Activated CD4-positive, alpha-beta memory T cell treated with anti-CD3 and anti-CD28 coated beads for 36 hours (primary cell): ENCODE results near the gene HOXC9. TPM values are rescaled to one million over a fixed set of nuclear protein-coding genes. Genes with fewer than 3 reads are reported as not detected.
A peak's percentile ranks its signal among the peaks of the same experiment; 100 is the strongest.

Experiments
- CTCF ChIA-PET: fragments of 350-600 bp; sonication (Branson Sonifier 250); formaldehyde crosslinking; loops from one replicate; lab custom pipeline; 2021; ENCODE audit warnings: antibody characterized with exemption, inconsistent platforms; lab: Charles Lee
- POLR2A ChIA-PET: fragments of 350-600 bp; sonication (Branson Sonifier 250); formaldehyde crosslinking; loops from one replicate; lab custom pipeline; 2021; ENCODE audit warnings: antibody characterized with exemption; lab: Charles Lee
- DNase-seq: peaks from one replicate; pipeline ENCODE4 v3.0.0-alpha.2; 2020
- H3K27ac Mint-ChIP-seq: one replicate; pipeline ENCODE4 v1.8.0; 2021; ENCODE audit warnings: mixed read lengths
- H3K27me3 Mint-ChIP-seq: one replicate; pipeline ENCODE4 v1.8.0; 2021; ENCODE audit warnings: mixed read lengths
- H3K36me3 Mint-ChIP-seq: one replicate; pipeline ENCODE4 v1.8.0; 2021; ENCODE audit warnings: mixed read lengths
- H3K4me1 Mint-ChIP-seq: one replicate; pipeline ENCODE4 v1.8.0; 2021; ENCODE audit warnings: low read depth, mixed read lengths
- H3K4me3 Mint-ChIP-seq: one replicate; pipeline ENCODE4 v1.8.0; 2021; ENCODE audit warnings: mild to moderate bottlenecking, mixed read lengths
- H3K9me3 Mint-ChIP-seq: one replicate; pipeline ENCODE4 v1.8.0; 2021; ENCODE audit warnings: mixed read lengths
- intact Hi-C: fragments of 100-400 bp; cut with micrococcal nuclease; formaldehyde crosslinking; loops from one replicate; pipeline ENCODE4 v1.15.1; 2023
- total RNA-seq, 2 experiments: library from RNA; stranded (reverse); gene quantifications; one replicate each; pipeline ENCODE4 v1.2.3, GENCODE V29; 2021

Gene HOXC9
- total RNA-seq, 2 experiments from 2014 or later: not detected

GRCh38 chr12:53985994-53986685 lies 13.8 kb upstream of the HOXC9 start:
- intact Hi-C loops: loop anchor here (1.0 to 5.0 kb wide), 2 partner anchors 9 to 34 kb away; partner anchors contain the start of gene HOXC12
- H3K4me3 Mint-ChIP-seq: no peak overlapping the region
- no peaks in the 10 kb centered on the region for H3K36me3 Mint-ChIP-seq
- DNase-seq: no peak
- ChIA-PET POLR2A (interaction anchor here (0.6 kb wide), 1 partner anchor 234 kb away, joined by 3 read pairs; no protein-coding TSS in a partner anchor), CTCF (interaction anchor here (0.8 to 5.8 kb wide), 16 partner anchors 10 to 413 kb away, joined by 3 to 46 read pairs (median 7); partner anchors contain the start of genes HOXC5 and SMUG1)
- H3K9me3 Mint-ChIP-seq: no peaks in the 10 kb centered on the region
- H3K27ac Mint-ChIP-seq: no peak overlapping the region
- H3K27me3 Mint-ChIP-seq: peaks cover 87% of the 10 kb centered on the region
- peaks cover 30% of the 10 kb centered on the region for H3K4me1 Mint-ChIP-seq

GRCh38 chr12:53986686-53987483 lies 13.1 kb upstream of the HOXC9 start:
- Mint-ChIP-seq H3K4me1 (peaks cover 30% of the 10 kb centered on the region), H3K9me3 (no peaks in the 10 kb centered on the region), H3K27ac (no peak overlapping the region), H3K4me3 (no peak overlapping the region), H3K27me3 (peaks cover 87% of the 10 kb centered on the region), H3K36me3 (no peaks in the 10 kb centered on the region)
- CTCF ChIA-PET: interaction anchor here (0.8 to 5.8 kb wide), 10 partner anchors 9 to 240 kb away, joined by 3 to 46 read pairs (median 14); partner anchors contain the start of gene SMUG1
- DNase-seq: no peak
- POLR2A ChIA-PET: no interaction called here
- intact Hi-C loops: loop anchor here (5.0 kb wide), 1 partner anchor 35 kb away; the partner anchor contains the start of gene HOXC12

DNA sequence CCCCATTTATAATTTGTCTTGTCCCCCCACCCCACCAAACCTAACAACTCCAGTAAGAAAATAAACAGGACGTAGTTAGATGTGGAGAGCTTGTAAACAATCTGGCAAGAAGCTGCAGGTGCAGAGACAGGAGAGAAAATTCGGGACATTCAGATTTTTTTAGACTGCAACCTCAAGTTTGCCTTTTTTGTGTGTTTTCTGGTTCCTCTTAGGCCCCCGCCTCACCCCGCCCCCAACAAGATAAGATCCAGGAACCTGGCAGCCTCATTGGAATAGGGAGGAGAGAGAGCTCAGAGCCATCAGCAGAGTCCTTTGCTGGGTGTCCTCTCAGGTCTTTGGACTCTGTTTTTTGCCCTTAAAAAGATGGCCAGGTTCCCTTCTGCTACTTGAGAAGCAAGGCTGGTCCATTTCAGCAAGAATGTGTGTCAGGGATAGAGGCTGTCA lies 12.2 kb upstream of the HOXC9 start:
- H3K27me3 Mint-ChIP-seq: peaks cover 88% of the 10 kb centered on the region
- no peak overlapping the region for H3K27ac Mint-ChIP-seq
- POLR2A ChIA-PET: no interaction called here
- CTCF ChIA-PET: interaction anchor here (0.6 to 5.8 kb wide), 15 partner anchors 11 to 241 kb away, joined by 3 to 46 read pairs (median 4); partner anchors contain the start of gene HOXC8
- H3K4me3 Mint-ChIP-seq: no peak overlapping the region
- intact Hi-C loops: loop anchor here (2.0 to 5.0 kb wide), 2 partner anchors 13 to 36 kb away; partner anchors contain the start of genes HOTAIR and HOXC12
- no peaks in the 10 kb centered on the region for H3K36me3 Mint-ChIP-seq
- H3K4me1 Mint-ChIP-seq: peaks cover 30% of the 10 kb centered on the region
- H3K9me3 Mint-ChIP-seq: no peaks in the 10 kb centered on the region
- no peak for DNase-seq

DNA sequence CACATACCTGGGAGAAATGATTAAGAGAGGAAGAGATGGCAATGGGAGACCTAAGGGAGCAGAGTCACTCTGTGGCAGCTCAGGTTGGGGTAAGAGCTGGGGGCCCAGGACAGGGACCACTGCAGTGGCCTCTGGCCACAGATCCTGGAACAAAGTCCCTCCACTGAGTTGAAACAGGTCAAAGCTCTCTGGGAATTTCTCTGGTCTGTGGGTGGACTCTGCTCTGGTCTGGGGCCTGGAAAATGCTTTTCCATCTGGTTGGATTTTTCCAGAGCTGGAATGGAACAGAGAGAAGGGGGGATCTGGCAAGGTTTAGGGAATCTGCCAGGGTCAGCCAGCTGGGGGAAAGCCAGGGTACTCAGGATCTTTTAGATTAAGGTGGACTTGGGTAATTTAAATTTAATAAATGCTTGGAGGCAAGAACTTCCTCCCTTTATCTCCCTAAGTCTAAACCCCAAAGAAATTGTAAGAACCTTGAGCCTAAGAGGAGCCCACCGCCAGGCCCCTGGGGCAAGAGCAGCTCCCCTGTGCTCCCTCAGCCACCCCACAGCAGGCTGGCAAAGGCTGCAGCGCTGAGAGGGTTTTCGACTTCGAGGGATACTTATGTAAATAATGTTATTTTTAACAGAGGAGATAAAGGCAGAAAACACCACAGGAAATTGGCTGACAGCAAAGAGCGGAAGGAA lies 11.3 kb upstream of the HOXC9 start:
- CTCF ChIA-PET: interaction anchor here (0.6 to 5.8 kb wide), 11 partner anchors 8 to 242 kb away, joined by 3 to 46 read pairs (median 4); partner anchors contain the start of gene HOXC8
- Mint-ChIP-seq H3K27ac (no peak overlapping the region), H3K27me3 (peaks cover 88% of the 10 kb centered on the region), H3K9me3 (no peaks in the 10 kb centered on the region), H3K4me3 (no peak overlapping the region), H3K36me3 (no peaks in the 10 kb centered on the region), H3K4me1 (peaks cover 33% of the 10 kb centered on the region)
- intact Hi-C loops: loop anchor here (2.0 to 5.0 kb wide), 2 partner anchors 14 to 36 kb away; partner anchors contain the start of genes HOTAIR and HOXC12
- POLR2A ChIA-PET: no interaction called here
- DNase-seq: no peak

DNA sequence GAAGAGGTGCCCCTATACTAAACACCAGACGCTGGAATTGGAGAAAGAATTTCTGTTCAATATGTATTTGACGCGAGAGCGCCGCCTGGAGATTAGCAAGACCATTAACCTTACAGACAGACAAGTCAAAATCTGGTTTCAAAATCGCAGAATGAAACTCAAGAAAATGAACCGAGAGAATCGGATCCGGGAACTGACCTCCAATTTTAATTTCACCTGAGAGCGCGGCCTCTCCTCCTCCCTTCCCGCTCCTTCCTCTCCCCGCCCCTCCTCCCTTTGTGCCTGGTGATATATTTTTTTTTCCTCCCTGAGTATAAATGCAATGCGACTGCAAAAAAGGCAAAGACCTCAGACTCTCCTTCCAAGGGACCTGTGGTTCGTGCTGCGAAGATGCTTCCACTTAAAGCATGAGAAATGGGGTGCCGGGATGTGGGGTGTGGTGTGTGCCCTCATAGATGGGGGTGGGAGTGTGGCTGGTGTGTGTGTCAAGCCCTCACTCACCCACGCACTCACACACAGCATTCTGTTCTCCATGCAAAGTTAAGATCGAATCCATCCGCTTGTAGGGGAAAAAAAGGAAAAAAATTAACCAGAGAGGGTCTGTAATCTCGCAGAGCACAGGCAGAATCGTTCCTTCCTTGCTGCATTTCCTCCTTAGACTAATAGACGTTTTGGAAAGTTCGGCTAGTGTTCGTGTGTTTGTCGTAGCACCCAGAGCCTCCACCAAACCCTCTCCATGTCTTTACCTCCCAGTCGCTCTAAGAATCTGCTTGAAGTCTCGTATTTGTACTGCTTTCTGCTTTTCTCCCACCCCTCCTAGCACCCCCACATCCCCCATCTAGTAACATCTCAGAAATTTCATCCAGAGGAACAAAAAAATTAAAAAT lies 10.5 kb upstream of the HOXC9 start:
- peak; percentile 53 for DNase-seq
- intact Hi-C loops: loop anchor here (2.0 to 5.0 kb wide), 3 partner anchors 15 to 63 kb away; partner anchors contain the start of genes HOTAIR, HOXC12 and HOXC4
- H3K27me3 Mint-ChIP-seq: peaks cover 89% of the 10 kb centered on the region
- ChIA-PET POLR2A (no interaction called here), CTCF (interaction anchor here (2.5 to 5.8 kb wide), 4 partner anchors 17 to 243 kb away, joined by 6 to 46 read pairs (median 12); no protein-coding TSS in a partner anchor)
- no peak overlapping the region for H3K27ac Mint-ChIP-seq
- H3K9me3 Mint-ChIP-seq: no peaks in the 10 kb centered on the region
- peaks cover 2% of the 10 kb centered on the region for H3K36me3 Mint-ChIP-seq
- H3K4me1 Mint-ChIP-seq: peaks cover 39% of the 10 kb centered on the region
- no peak overlapping the region for H3K4me3 Mint-ChIP-seq

GRCh38 chr12:53990311-53991076 lies 9.5 kb upstream of the HOXC9 start:
- peaks cover 2% of the 10 kb centered on the region for H3K36me3 Mint-ChIP-seq
- H3K27ac Mint-ChIP-seq: no peak overlapping the region
- intact Hi-C loops: loop anchor here (5.0 kb wide), 1 partner anchor 62 kb away; the partner anchor contains the start of gene HOXC4
- DNase-seq: no peak
- H3K9me3 Mint-ChIP-seq: no peaks in the 10 kb centered on the region
- peaks cover 89% of the 10 kb centered on the region for H3K27me3 Mint-ChIP-seq
- no peak overlapping the region for H3K4me3 Mint-ChIP-seq
- peaks cover 40% of the 10 kb centered on the region for H3K4me1 Mint-ChIP-seq
- CTCF ChIA-PET: interaction anchor here (0.8 to 3.0 kb wide), 8 partner anchors 16 to 403 kb away, joined by 3 to 14 read pairs (median 4); no protein-coding TSS in a partner anchor
- POLR2A ChIA-PET: interaction anchor here (0.6 kb wide), 1 partner anchor 43 kb away, joined by 4 read pairs; no protein-coding TSS in a partner anchor

GRCh38 chr12:53991077-53991460 lies 8.9 kb upstream of the HOXC9 start:
- intact Hi-C loops: loop anchor here (5.0 kb wide), 1 partner anchor 61 kb away; the partner anchor contains the start of gene HOXC4
- H3K4me3 Mint-ChIP-seq: no peak overlapping the region
- peaks cover 2% of the 10 kb centered on the region for H3K36me3 Mint-ChIP-seq
- CTCF ChIA-PET: interaction anchor here (0.8 to 3.0 kb wide), 8 partner anchors 15 to 402 kb away, joined by 3 to 14 read pairs (median 4); no protein-coding TSS in a partner anchor
- no peak for DNase-seq
- peaks cover 90% of the 10 kb centered on the region for H3K27me3 Mint-ChIP-seq
- H3K4me1 Mint-ChIP-seq: peaks cover 42% of the 10 kb centered on the region
- no peak overlapping the region for H3K27ac Mint-ChIP-seq
- no peaks in the 10 kb centered on the region for H3K9me3 Mint-ChIP-seq
- POLR2A ChIA-PET: no interaction called here

- H3K27ac Mint-ChIP-seq: no peak overlapping the region
- ChIA-PET POLR2A (interaction anchor here (0.6 to 1.2 kb wide), 2 partner anchors 8 to 72 kb away, joined by 3 to 4 read pairs; partner anchors contain the start of gene HOXC10), CTCF (interaction anchor here (0.9 to 3.0 kb wide), 5 partner anchors 8 to 222 kb away, joined by 3 to 14 read pairs (median 7); partner anchors contain the start of gene HOXC10)
- H3K4me3 Mint-ChIP-seq: no peak overlapping the region
- peaks cover 42% of the 10 kb centered on the region for H3K4me1 Mint-ChIP-seq
- peaks cover 2% of the 10 kb centered on the region for H3K36me3 Mint-ChIP-seq
- H3K27me3 Mint-ChIP-seq: peaks cover 86% of the 10 kb centered on the region
- H3K9me3 Mint-ChIP-seq: no peaks in the 10 kb centered on the region
- intact Hi-C loops: loop anchor here (5.0 kb wide), 1 partner anchor 60 kb away; the partner anchor contains the start of gene HOXC4
- DNase-seq: no peak
These were observed 7.5 kb upstream of the HOXC9 start for GRCh38 chr12:53992377-53992889.

GRCh38 chr12:53993162-53994008 lies 6.6 kb upstream of the HOXC9 start:
- H3K27ac Mint-ChIP-seq: peak overlapping the region; percentile 18
- POLR2A ChIA-PET: interaction anchor here (0.6 to 1.2 kb wide), 2 partner anchors 9 to 71 kb away, joined by 3 to 4 read pairs; partner anchors contain the start of gene HOXC10
- DNase-seq: no peak
- H3K9me3 Mint-ChIP-seq: no peaks in the 10 kb centered on the region
- peaks cover 2% of the 10 kb centered on the region for H3K36me3 Mint-ChIP-seq
- H3K27me3 Mint-ChIP-seq: peaks cover 86% of the 10 kb centered on the region
- H3K4me3 Mint-ChIP-seq: no peak overlapping the region
- intact Hi-C loops: loop anchor here (5.0 kb wide), 1 partner anchor 59 kb away; the partner anchor contains the start of gene HOXC4
- CTCF ChIA-PET: interaction anchor here (0.9 to 1.2 kb wide), 3 partner anchors 9 to 208 kb away, joined by 3 read pairs; partner anchors contain the start of gene HOXC10
- peaks cover 46% of the 10 kb centered on the region for H3K4me1 Mint-ChIP-seq
